Endothelial cell of umbilical vein (primary cell): ENCODE measurements around the gene PARD6G. TPM values are rescaled to one million over a fixed set of nuclear protein-coding genes. Genes with fewer than 3 reads are reported as not detected.

Experiments
- BruUV-seq: library from RNA; stranded (reverse); fragments of 400-500 nt; replicated peaks from 2 replicates; lab custom pipeline; 2021; lab: Mats Ljungman, UMichigan
- CTCF ChIA-PET: fragments of 300-600, 350-600 bp; sonication (Branson Sonifier 250); formaldehyde crosslinking; loops from one replicate; lab custom pipeline; 2021; ENCODE audit warnings: antibody characterized with exemption, inconsistent platforms; lab: Charles Lee
- POLR2A ChIA-PET: fragments of 300-600, 350-600 bp; sonication (Branson Sonifier 250); formaldehyde crosslinking; loops from one replicate; lab custom pipeline; 2021; ENCODE audit warnings: antibody characterized with exemption, inconsistent platforms; lab: Charles Lee
- DNase-seq: peaks from one replicate; pipeline ENCODE4 v3.0.0-alpha.2; 2011; ENCODE audit warnings: low read depth, low spot score
- FAIRE-seq: peaks from 2 replicates; lab custom pipeline; 2011; peaks lifted over from hg19 to GRCh38; lab: Jason Lieb, UNC
- H2AFZ ChIP-seq: 2 replicates; pipeline ENCODE4 v1.6.0; 2012; ENCODE audit warnings: low read depth, low read length, control low read depth, inconsistent platforms
- H3K27ac ChIP-seq: 2 replicates; pipeline ENCODE4 v1.5.1; 2011; ENCODE audit warnings: low read depth, mild to moderate bottlenecking, control low read depth, low read length, moderate library complexity; ENCODE audit not compliant: insufficient read depth
- H3K27me3 ChIP-seq, 2 experiments: 2 replicates each; pipeline versions ENCODE4 v1.6.0 to v1.6.1; 2011; ENCODE audit warnings: low read length in 2 of 2, mixed read lengths in 1 of 2; ENCODE audit not compliant: control insufficient read depth in 2 of 2, insufficient read depth in 2 of 2
- H3K36me3 ChIP-seq, 2 experiments: 2 replicates in 1 of 2; 3 replicates in 1 of 2; pipeline ENCODE4 v1.5.1; 2011; ENCODE audit warnings: low read length in 2 of 2, mild to moderate bottlenecking in 1 of 2, moderate library complexity in 1 of 2; ENCODE audit not compliant: control insufficient read depth in 2 of 2, insufficient read depth in 2 of 2; ENCODE audit errors: extremely low read depth in 1 of 2
- H3K4me1 ChIP-seq: 3 replicates; pipeline ENCODE4 v1.5.1; 2011; ENCODE audit warnings: mild to moderate bottlenecking, low read length; ENCODE audit not compliant: control insufficient read depth, insufficient read depth; ENCODE audit errors: extremely low read depth
- H3K4me2 ChIP-seq: 2 replicates; pipeline ENCODE4 v1.6.1; 2011; ENCODE audit warnings: low read length, control low read depth, mixed read lengths; ENCODE audit not compliant: insufficient read depth
- H3K4me3 ChIP-seq, 3 experiments: fragments of 200-600 bp in 1 of 3; sonication (generic), shearing (Covaris generic) in 1 of 3; replicated peaks in 1 of 3; 2 replicates each; pipeline ENCODE4 v1.5.1; 2011 to 2016; ENCODE audit warnings: control low read depth in 3 of 3, low read length in 3 of 3, mild to moderate bottlenecking in 2 of 3, inconsistent platforms in 1 of 3, low read depth in 1 of 3, moderate library complexity in 1 of 3; ENCODE audit not compliant: insufficient read depth in 1 of 3
- H3K79me2 ChIP-seq: 2 replicates; pipeline ENCODE4 v1.6.0; 2012; ENCODE audit warnings: low read length, inconsistent platforms; ENCODE audit not compliant: control insufficient read depth, insufficient read depth
- H3K9ac ChIP-seq: replicated peaks from 2 replicates; pipeline ENCODE3; 2011; ENCODE audit warnings: low read length, control low read depth; ENCODE audit not compliant: insufficient read depth; ENCODE audit errors: extremely low read depth
- H3K9me1 ChIP-seq: replicated peaks from 3 replicates; pipeline ENCODE4 v1.6.0; 2011; ENCODE audit warnings: mild to moderate bottlenecking, low read length; ENCODE audit not compliant: control insufficient read depth, insufficient read depth; ENCODE audit errors: extremely low read depth
- H3K9me3 ChIP-seq: replicated peaks from 2 replicates; pipeline ENCODE4 v1.5.1; 2012; ENCODE audit warnings: low read length, inconsistent platforms; ENCODE audit not compliant: control insufficient read depth, insufficient read depth
- H4K20me1 ChIP-seq: replicated peaks from 2 replicates; pipeline ENCODE3; 2011; ENCODE audit warnings: mild to moderate bottlenecking, low read length; ENCODE audit not compliant: control insufficient read depth, insufficient read depth; ENCODE audit errors: extremely low read depth
- CTCF ChIP-seq, 2 donors: IDR thresholded peaks; 1 replicate in 1 of 2; 2 replicates in 1 of 2; pipeline ENCODE4 v1.5.1; 2011; ENCODE audit warnings: low read length in 2 of 2, mild to moderate bottlenecking in 2 of 2, moderate library complexity in 2 of 2, control low read depth in 1 of 2, inconsistent platforms in 1 of 2, low read depth in 1 of 2; ENCODE audit not compliant: insufficient read depth in 1 of 2; ENCODE audit errors: extremely low read depth in 1 of 2
- EZH2 ChIP-seq: IDR thresholded peaks from 2 replicates; pipeline ENCODE4 v1.6.1; 2012; ENCODE audit warnings: borderline replicate concordance, low read depth, mild to moderate bottlenecking, moderate library complexity, low read length, inconsistent platforms; ENCODE audit not compliant: severe bottlenecking
- FOS ChIP-seq: IDR thresholded peaks from 2 replicates; pipeline ENCODE4 v1.6.1; 2011; ENCODE audit warnings: mild to moderate bottlenecking, low read length, moderate library complexity, borderline replicate concordance; ENCODE audit not compliant: insufficient read depth
- GATA2 ChIP-seq: IDR thresholded peaks from 2 replicates; pipeline ENCODE4 v1.7.0; 2011; ENCODE audit warnings: low read depth, mild to moderate bottlenecking, moderate library complexity, mixed read lengths, low read length; ENCODE audit not compliant: insufficient read length, insufficient read depth
- JUN ChIP-seq: IDR thresholded peaks from 2 replicates; pipeline ENCODE4 v1.6.1; 2011; ENCODE audit warnings: borderline replicate concordance, low read depth; ENCODE audit not compliant: insufficient read length, insufficient read depth
- MAX ChIP-seq: IDR thresholded peaks from 2 replicates; pipeline ENCODE4 v1.6.1; 2011; ENCODE audit not compliant: insufficient read depth, insufficient read length
- MYC ChIP-seq: IDR thresholded peaks from one replicate; pipeline ENCODE4 v1.6.1; 2011; ENCODE audit warnings: mild to moderate bottlenecking, low read depth, low read length
- POLR2A ChIP-seq: IDR thresholded peaks from 2 replicates; pipeline ENCODE4 v1.6.1; 2012; ENCODE audit warnings: low read depth, mild to moderate bottlenecking, control low read depth, low read length
- POLR2AphosphoS5 ChIP-seq: IDR thresholded peaks from 2 replicates; pipeline ENCODE4 v1.6.1; 2012; ENCODE audit warnings: low read depth, mild to moderate bottlenecking, control low read depth, low read length, moderate library complexity; ENCODE audit not compliant: insufficient read depth
- dilution Hi-C: fragments of 300-500 bp; cut with MboI; formaldehyde crosslinking; loops from one replicate; pipeline ENCODE4 v1.15.0; 2019; ENCODE audit warnings: low sequenced_read_pairs; ENCODE audit not compliant: extremely low pct_ligation_motif_present
- intact Hi-C: fragments of 100-400 bp; cut with micrococcal nuclease; formaldehyde crosslinking; loops from one replicate; pipeline ENCODE4 v1.10.0; 2022
- polyA plus RNA-seq, 4 experiments: library from polyadenylated mRNA; depleted of rRNA in 3 of 4; stranded (reverse) in 3 of 4; unstranded in 1 of 4; fragments of >200 nt; gene quantifications; 2 replicates each; pipeline versions ENCODE4 v1.2.1 to v1.2.3, GENCODE V29; 2011 to 2012; ENCODE audit warnings: missing spikeins in 1 of 4
- total RNA-seq: library from RNA; stranded (reverse); gene quantifications from 2 replicates; pipeline ENCODE4 v1.2.3, GENCODE V29; 2021

PARD6G gene
- total and polyA plus RNA-seq, 2 donors (not counting 3 experiments of a cell fraction or from before 2014, with no cell fraction given) = 1.2 to 1.8 TPM

GRCh38 chr18:80228051-80228848 lies 19.1 kb downstream of the PARD6G start:
- Histone ChIP-seq H2AFZ (no peak overlapping the region), H3K27ac (no peak overlapping the region), H3K9ac (no peak overlapping the region), H3K4me1 (no peaks in the 10 kb centered on the region), H4K20me1 (no peaks in the 10 kb centered on the region), H3K79me2 (no peaks in the 10 kb centered on the region), H3K4me2 (no peak overlapping the region), H3K9me1 (no peaks in the 10 kb centered on the region), H3K27me3 (no peaks in the 10 kb centered on the region), H3K4me3 (no peak overlapping the region), H3K9me3 (no peaks in the 10 kb centered on the region), H3K36me3 (no peaks in the 10 kb centered on the region)
- FAIRE-seq (no peak), DNase-seq (no peak)
- no peak for TF ChIP-seq FOS
- TF ChIP-seq GATA2 = no peak
- no peak for TF ChIP-seq MAX
- no peak for TF ChIP-seq POLR2A
- no peak for TF ChIP-seq CTCF (IDR thresholded peaks at IDR 0.05; ENCODE audit: extremely low read depth in 1 of 2, insufficient read depth in 1 of 2, low read depth in 1 of 2, low read length in 2 of 2)
- TF ChIP-seq POLR2AphosphoS5 = no peak
- no peak for TF ChIP-seq JUN
- no peak for TF ChIP-seq MYC
- TF ChIP-seq EZH2 = no peak
- intact Hi-C loops (no loop called here), dilution Hi-C loops (no loop called here)
- CTCF ChIA-PET = no interaction called here
- POLR2A ChIA-PET = no interaction called here
- BruUV-seq = no TSS peak
